ENCODE data around the gene ZNF205. TPM values are rescaled to one million over a fixed set of nuclear protein-coding genes. Genes with fewer than 3 reads are reported as not detected.

ZNF205 gene
- polyA plus RNA-seq, 3 donors, result 1.0 to 6.7 (median 1.3) TPM

GRCh38 chr16:3119701-3120408, 7.5 kb downstream of the ZNF205 start:
- no peak overlapping the region for H3K4me3 ChIP-seq (replicated peaks in 1 of 3; ENCODE audit: low read depth in 2 of 3, low read length in 3 of 3)
- H3K27me3 ChIP-seq (ENCODE audit: control insufficient read depth in 2 of 2, insufficient read depth in 2 of 2, low read length in 2 of 2), result no peaks in the 10 kb centered on the region
- H2AFZ ChIP-seq (ENCODE audit: insufficient read depth, low read depth, low read length, poor library complexity, severe bottlenecking), result no peak overlapping the region
- DNase-seq, result no peak
- H3K27me3 Mint-ChIP-seq (ENCODE audit: low read depth in 3 of 3), result peaks cover 4 to 6% (median 6%) of the 10 kb centered on the region in 3 donors
- no peak overlapping the region for H3K27ac Mint-ChIP-seq
- H3K36me3 Mint-ChIP-seq, result peaks cover 2 to 9% of the 10 kb centered on the region in 2 donors
- no peaks in the 10 kb centered on the region for H3K9me3 ChIP-seq (replicated peaks in 1 of 2; ENCODE audit: control insufficient read depth in 1 of 2, insufficient read depth in 1 of 2, low read length in 2 of 2)
- H3K4me1 ChIP-seq (ENCODE audit: control insufficient read depth in 1 of 2, insufficient read depth in 2 of 2, low read length in 2 of 2), result peaks cover 7 to 14% of the 10 kb centered on the region in 2 donors
- peaks cover 0 to 14% of the 10 kb centered on the region in 2 donors for H3K36me3 ChIP-seq (replicated peaks in 1 of 2; ENCODE audit: control insufficient read depth in 1 of 2, insufficient read depth in 2 of 2, low read length in 2 of 2)
- H3K9ac ChIP-seq (ENCODE audit: insufficient read depth, low read length, poor library complexity, severe bottlenecking), result no peak overlapping the region
- no peaks in the 10 kb centered on the region for H4K20me1 ChIP-seq (ENCODE audit: insufficient read depth, low read length)
- no peak overlapping the region for H3K4me3 Mint-ChIP-seq
- intact Hi-C loops (cut with micrococcal nuclease), result loop anchor here in 1 of 2 donors (10.0 kb wide), 2 partner anchors 95 to 205 kb away; partner anchors contain the start of genes FLYWCH1, HCFC1R1, THOC6 and TNFRSF12A
- peaks cover 9% of the 10 kb centered on the region for H3K4me1 Mint-ChIP-seq
- no peak overlapping the region for H3K27ac ChIP-seq (ENCODE audit: low read depth in 1 of 2, low read length in 2 of 2)
- H3K9me3 Mint-ChIP-seq, result no peaks in the 10 kb centered on the region
- no peak for TF ChIP-seq CTCF (IDR thresholded peaks at IDR 0.05)
- 95% methylated on average over 41 of the region's 57 CpGs for WGBS (ENCODE audit: insufficient coverage)
- no peaks in the 10 kb centered on the region for H3K79me2 ChIP-seq (ENCODE audit: insufficient read depth, low read length)
- H3K4me2 ChIP-seq (replicated peaks; ENCODE audit: extremely low read depth, low read length, poor library complexity, severe bottlenecking), result no peak overlapping the region

GRCh38 chr16:3120435-3120834, 8.0 kb downstream of the ZNF205 start:
- H3K9me3 ChIP-seq (replicated peaks in 1 of 2; ENCODE audit: control insufficient read depth in 1 of 2, insufficient read depth in 1 of 2, low read length in 2 of 2), result no peaks in the 10 kb centered on the region
- peaks cover 14% of the 10 kb centered on the region for H3K4me1 Mint-ChIP-seq
- H3K27me3 Mint-ChIP-seq (ENCODE audit: low read depth in 3 of 3), result peaks cover 4 to 6% (median 6%) of the 10 kb centered on the region in 3 donors
- no peak overlapping the region for H3K27ac Mint-ChIP-seq
- peaks cover 4 to 9% of the 10 kb centered on the region in 2 donors for H3K36me3 Mint-ChIP-seq
- peaks cover 0 to 14% of the 10 kb centered on the region in 2 donors for H3K36me3 ChIP-seq (replicated peaks in 1 of 2; ENCODE audit: control insufficient read depth in 1 of 2, insufficient read depth in 2 of 2, low read length in 2 of 2)
- WGBS (ENCODE audit: insufficient coverage), result 98% methylated on average over 16 of the region's 16 CpGs
- no peak for DNase-seq
- H3K4me3 Mint-ChIP-seq, result no peak overlapping the region
- H3K27me3 ChIP-seq (ENCODE audit: control insufficient read depth in 2 of 2, insufficient read depth in 2 of 2, low read length in 2 of 2), result no peaks in the 10 kb centered on the region
- H3K4me1 ChIP-seq (ENCODE audit: control insufficient read depth in 1 of 2, insufficient read depth in 2 of 2, low read length in 2 of 2), result peaks cover 12 to 20% of the 10 kb centered on the region in 2 donors
- TF ChIP-seq CTCF (IDR thresholded peaks at IDR 0.05), result no peak
- no peaks in the 10 kb centered on the region for H3K79me2 ChIP-seq (ENCODE audit: insufficient read depth, low read length)
- intact Hi-C loops (cut with micrococcal nuclease), result loop anchor here in 1 of 2 donors (10.0 kb wide), 2 partner anchors 96 to 206 kb away; partner anchors contain the start of genes FLYWCH1, HCFC1R1, THOC6 and TNFRSF12A
- no peaks in the 10 kb centered on the region for H3K9me3 Mint-ChIP-seq
- no peak overlapping the region for H2AFZ ChIP-seq (ENCODE audit: insufficient read depth, low read depth, low read length, poor library complexity, severe bottlenecking)
- H4K20me1 ChIP-seq (ENCODE audit: insufficient read depth, low read length), result no peaks in the 10 kb centered on the region
- H3K27ac ChIP-seq (ENCODE audit: low read depth in 1 of 2, low read length in 2 of 2), result no peak overlapping the region
- H3K9ac ChIP-seq (ENCODE audit: insufficient read depth, low read length, poor library complexity, severe bottlenecking), result no peak overlapping the region
- no peak overlapping the region for H3K4me2 ChIP-seq (replicated peaks; ENCODE audit: extremely low read depth, low read length, poor library complexity, severe bottlenecking)
- H3K4me3 ChIP-seq (replicated peaks in 1 of 3; ENCODE audit: low read depth in 2 of 3, low read length in 3 of 3), result no peak overlapping the region
